D341Med (cell line): ENCODE results near the gene P2RX6.

Source experiments
- DNase-seq: peaks from one replicate; pipeline ENCODE4 v3.0.0; 2012; ENCODE audit warnings: low spot score

The P2RX6 gene

GRCh38 chr22:20979940-20980453, 35.0 kb upstream of the P2RX6 start:
- DNase-seq = no peak

GRCh38 chr22:20980523-20980922, 34.4 kb upstream of the P2RX6 start:
- DNase-seq = no peak

GRCh38 chr22:20980938-20981722, 33.8 kb upstream of the P2RX6 start:
- DNase-seq = no peak

GRCh38 chr22:20981787-20982562, 33.0 kb upstream of the P2RX6 start, which contains the start of gene LZTR1:
Gene LZTR1, plus strand, starts transcription at chr22:20982297. Its CDS starts 75 bp downstream, at chr22:20982372.
- peak; percentile 94 for DNase-seq

- no peak for DNase-seq
Measured at GRCh38 chr22:20982563-20982882, 32.4 kb upstream of the P2RX6 start.

- no peak for DNase-seq
Measured at GRCh38 chr22:20983081-20983771, 31.7 kb upstream of the P2RX6 start.

- DNase-seq = no peak
Measured at GRCh38 chr22:20985720-20986119, 29.2 kb upstream of the P2RX6 start.

GRCh38 chr22:20986365-20986764, 28.6 kb upstream of the P2RX6 start:
- DNase-seq = no peak

- DNase-seq = no peak
Measured at GRCh38 chr22:20987375-20987774, 27.6 kb upstream of the P2RX6 start.

GRCh38 chr22:20988573-20989322, 26.2 kb upstream of the P2RX6 start:
- no peak for DNase-seq

GRCh38 chr22:20989323-20990138, 25.4 kb upstream of the P2RX6 start:
- DNase-seq = no peak

- DNase-seq = no peak
Measured at GRCh38 chr22:20990184-20991180, 24.5 kb upstream of the P2RX6 start.

- no peak for DNase-seq
Measured at GRCh38 chr22:20991252-20992055, 23.5 kb upstream of the P2RX6 start.

- no peak for DNase-seq
Measured at GRCh38 chr22:20992056-20992442, 22.9 kb upstream of the P2RX6 start.

- no peak for DNase-seq
Measured at GRCh38 chr22:20992456-20993303, 22.3 kb upstream of the P2RX6 start.

GRCh38 chr22:20993304-20994127, 21.4 kb upstream of the P2RX6 start:
- DNase-seq = no peak
